ENCODE results near the gene TMEM151B. TPM values are rescaled to one million over a fixed set of nuclear protein-coding genes. Genes with fewer than 3 reads are reported as not detected.

TMEM151B gene
- total RNA-seq, 4 donors from 2014 or later = 0.11 TPM; not detected in 3

DNA sequence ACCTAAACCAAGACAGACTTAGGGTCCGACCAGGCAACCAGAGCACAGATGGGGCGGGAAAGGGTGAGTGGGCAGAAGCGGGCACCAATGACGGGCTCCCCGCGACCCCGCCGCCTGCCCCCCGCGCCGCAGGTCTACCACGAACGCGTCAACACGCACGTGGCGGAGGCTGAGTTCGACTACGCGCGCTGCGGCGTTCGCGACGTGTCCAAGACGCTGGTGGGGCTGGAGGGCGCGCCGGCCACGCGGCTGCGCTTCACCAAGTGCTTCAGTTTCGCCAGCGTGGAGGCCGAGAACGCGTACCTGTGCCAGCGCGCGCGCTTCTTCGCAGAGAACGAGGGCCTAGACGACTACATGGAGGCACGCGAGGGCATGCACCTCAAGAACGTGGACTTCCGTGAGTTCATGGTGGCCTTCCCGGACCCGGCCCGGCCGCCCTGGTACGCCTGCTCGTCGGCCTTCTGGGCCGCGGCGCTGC lies 5.1 kb downstream of the TMEM151B start:
- no peak for TF ChIP-seq POLR2A (IDR thresholded peaks at IDR 0.05)
- TF ChIP-seq, protein P1, sequence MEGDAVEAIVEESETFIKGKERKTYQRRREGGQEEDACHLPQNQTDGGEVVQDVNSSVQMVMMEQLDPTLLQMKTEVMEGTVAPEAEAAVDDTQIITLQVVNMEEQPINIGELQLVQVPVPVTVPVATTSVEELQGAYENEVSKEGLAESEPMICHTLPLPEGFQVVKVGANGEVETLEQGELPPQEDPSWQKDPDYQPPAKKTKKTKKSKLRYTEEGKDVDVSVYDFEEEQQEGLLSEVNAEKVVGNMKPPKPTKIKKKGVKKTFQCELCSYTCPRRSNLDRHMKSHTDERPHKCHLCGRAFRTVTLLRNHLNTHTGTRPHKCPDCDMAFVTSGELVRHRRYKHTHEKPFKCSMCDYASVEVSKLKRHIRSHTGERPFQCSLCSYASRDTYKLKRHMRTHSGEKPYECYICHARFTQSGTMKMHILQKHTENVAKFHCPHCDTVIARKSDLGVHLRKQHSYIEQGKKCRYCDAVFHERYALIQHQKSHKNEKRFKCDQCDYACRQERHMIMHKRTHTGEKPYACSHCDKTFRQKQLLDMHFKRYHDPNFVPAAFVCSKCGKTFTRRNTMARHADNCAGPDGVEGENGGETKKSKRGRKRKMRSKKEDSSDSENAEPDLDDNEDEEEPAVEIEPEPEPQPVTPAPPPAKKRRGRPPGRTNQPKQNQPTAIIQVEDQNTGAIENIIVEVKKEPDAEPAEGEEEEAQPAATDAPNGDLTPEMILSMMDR (IDR thresholded peaks at IDR 0.05 in 4 of 5, conservative IDR thresholded peaks at IDR 0.05 in 1 of 5) = no peak
- ATAC-seq (no peak), DNase-seq (no peak)
- intact Hi-C loops (cut with DNase I; ENCODE audit: low total_unique reads) (no loop called here), in situ Hi-C loops (cut with MboI; ENCODE audit: low sequenced_read_pairs in 4 of 4) (no loop called here)
- no peaks in the 10 kb centered on the region for H3K4me1 ChIP-seq
- H3K36me3 ChIP-seq = no peaks in the 10 kb centered on the region
- H3K27ac ChIP-seq = no peak overlapping the region
- H3K27me3 ChIP-seq = peaks cover 22 to 32% (median 24%) of the 10 kb centered on the region in 3 donors
- no peaks in the 10 kb centered on the region for H3K9me3 ChIP-seq
- H3K4me3 ChIP-seq = peak overlapping the region in 2 of 4 donors; percentile 45 to 49

DNA sequence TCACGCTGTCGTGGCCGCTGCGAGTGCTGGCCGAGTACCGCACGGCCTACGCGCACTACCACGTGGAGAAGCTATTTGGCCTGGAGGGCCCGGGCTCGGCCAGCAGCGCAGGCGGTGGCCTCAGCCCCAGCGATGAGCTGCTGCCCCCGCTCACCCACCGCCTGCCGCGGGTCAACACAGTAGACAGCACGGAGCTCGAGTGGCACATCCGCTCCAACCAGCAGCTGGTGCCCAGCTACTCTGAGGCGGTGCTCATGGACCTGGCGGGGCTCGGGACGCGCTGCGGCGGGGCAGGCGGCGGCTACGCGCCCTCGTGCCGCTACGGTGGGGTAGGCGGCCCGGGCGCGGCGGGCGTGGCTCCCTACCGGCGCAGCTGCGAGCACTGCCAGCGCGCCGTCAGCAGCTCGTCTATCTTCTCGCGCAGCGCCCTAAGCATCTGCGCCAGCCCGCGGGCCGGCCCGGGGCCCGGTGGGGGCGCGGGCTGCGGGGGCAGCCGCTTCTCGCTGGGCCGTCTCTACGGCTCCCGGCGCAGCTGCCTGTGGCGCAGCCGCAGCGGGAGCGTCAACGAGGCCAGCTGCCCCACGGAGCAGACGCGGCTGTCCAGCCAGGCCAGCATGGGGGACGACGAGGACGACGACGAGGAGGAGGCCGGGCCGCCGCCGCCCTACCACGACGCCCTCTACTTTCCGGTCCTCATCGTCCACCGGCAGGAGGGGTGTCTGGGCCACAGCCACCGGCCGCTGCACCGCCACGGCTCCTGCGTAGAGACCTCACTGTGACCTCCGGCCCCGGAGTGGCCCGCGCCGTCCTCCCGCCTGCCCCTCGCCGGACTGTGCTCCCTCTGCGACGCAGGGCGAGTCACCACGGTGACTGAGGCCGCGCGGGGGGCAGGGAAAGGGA lies 5.7 kb downstream of the TMEM151B start:
- Histone ChIP-seq H3K4me3 (peak overlapping the region; percentile 8 to 49 (median 30)), H3K36me3 (no peaks in the 10 kb centered on the region), H3K27me3 (peaks cover 20 to 30% (median 21%) of the 10 kb centered on the region in 3 donors), H3K4me1 (no peaks in the 10 kb centered on the region), H3K9me3 (no peaks in the 10 kb centered on the region), H3K27ac (no peak overlapping the region)
- in situ Hi-C loops (cut with MboI; ENCODE audit: low sequenced_read_pairs in 4 of 4) = no loop called here
- TF ChIP-seq, protein P1 (IDR thresholded peaks at IDR 0.05 in 4 of 5, conservative IDR thresholded peaks at IDR 0.05 in 1 of 5) = no peak
- no peak for DNase-seq
- ATAC-seq = peak; percentile 37 to 46
- intact Hi-C loops (cut with DNase I; ENCODE audit: low total_unique reads) = no loop called here

DNA sequence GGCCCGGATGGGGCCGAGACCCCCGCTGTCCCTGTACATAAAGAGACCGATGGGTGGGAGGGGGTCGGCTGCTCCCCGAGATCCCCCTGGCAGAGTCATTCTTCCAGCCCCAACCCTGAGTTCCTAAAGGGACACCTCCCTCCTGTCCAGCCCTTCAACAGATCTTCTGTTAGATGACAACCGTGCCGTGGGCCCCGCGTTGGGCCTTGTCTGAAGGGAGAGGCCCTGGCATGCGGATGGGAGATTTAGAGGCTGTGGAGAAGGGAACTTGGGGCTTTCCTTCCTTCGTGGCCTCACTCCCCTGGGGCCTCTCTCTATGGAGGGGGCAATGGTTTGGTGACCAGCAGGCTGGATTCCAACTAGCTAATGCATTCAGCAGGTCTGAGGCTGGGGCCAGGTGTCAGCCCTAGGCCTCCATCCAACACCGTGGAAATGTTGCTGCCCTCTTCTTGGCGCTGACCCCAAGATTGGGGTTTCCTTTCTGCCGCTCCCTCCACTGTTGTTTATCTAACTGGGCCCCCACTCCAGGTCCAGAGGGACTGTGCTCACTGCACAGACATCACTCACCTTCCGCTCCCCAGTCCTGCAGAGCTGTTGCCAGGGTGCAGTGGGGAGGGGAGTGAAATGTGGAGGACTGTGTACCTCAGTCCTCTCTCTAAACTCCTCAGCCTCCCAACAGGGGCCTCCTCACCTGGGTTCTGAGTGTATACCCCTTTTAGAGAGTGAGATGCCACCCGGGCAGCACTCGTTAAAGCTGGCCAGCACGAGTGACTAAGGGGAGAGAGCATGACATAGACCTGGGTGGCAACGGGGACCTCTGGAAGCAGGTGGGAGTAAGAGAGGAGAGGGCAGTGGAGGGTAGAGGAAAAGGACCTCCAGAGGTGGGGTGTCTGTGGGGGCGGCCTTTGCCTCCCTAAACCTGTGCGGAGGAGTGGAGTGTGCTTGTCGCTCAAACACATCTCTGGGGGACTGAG lies 6.7 kb downstream of the TMEM151B start:
- no peak overlapping the region for H3K27ac ChIP-seq
- TF ChIP-seq, protein P1 (IDR thresholded peaks at IDR 0.05 in 4 of 5, conservative IDR thresholded peaks at IDR 0.05 in 1 of 5) = no peak
- no peak for TF ChIP-seq POLR2A (IDR thresholded peaks at IDR 0.05)
- peaks cover 12 to 26% (median 12%) of the 10 kb centered on the region in 3 donors for H3K27me3 ChIP-seq
- in situ Hi-C loops (cut with MboI; ENCODE audit: low sequenced_read_pairs in 4 of 4) = no loop called here
- no peaks in the 10 kb centered on the region for H3K4me1 ChIP-seq
- DNase-seq = no peak
- ATAC-seq = no peak
- H3K9me3 ChIP-seq = no peaks in the 10 kb centered on the region
- H3K4me3 ChIP-seq = peak overlapping the region in 1 of 4 donors; percentile 49
- no peaks in the 10 kb centered on the region for H3K36me3 ChIP-seq
- intact Hi-C loops (cut with DNase I; ENCODE audit: low total_unique reads) = no loop called here

DNA sequence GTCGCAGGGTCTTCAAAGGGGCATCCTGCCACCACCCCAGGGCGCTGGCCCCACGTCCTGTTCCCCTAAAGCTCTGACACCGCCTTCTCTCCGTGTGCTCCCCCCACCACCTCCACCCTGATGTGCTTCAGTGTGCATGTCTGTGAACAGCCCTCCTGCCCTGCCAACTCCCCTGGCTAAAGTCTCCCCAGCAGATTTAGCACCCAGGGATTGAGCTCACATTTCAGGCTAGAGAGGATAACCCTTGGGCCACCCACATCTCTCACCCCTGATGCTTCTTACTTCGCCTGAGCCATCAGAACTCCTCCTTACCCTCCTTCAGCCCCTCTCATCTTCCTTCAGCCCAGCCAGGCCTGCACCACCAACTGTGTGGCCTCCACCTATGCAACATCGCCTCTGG lies 7.5 kb downstream of the TMEM151B start:
- intact Hi-C loops (cut with DNase I; ENCODE audit: low total_unique reads) (no loop called here), in situ Hi-C loops (cut with MboI; ENCODE audit: low sequenced_read_pairs in 4 of 4) (no loop called here)
- DNase-seq = no peak

More for the DNA sequence above, 7.5 kb downstream of the TMEM151B start:
- no peak for TF ChIP-seq POLR2A (IDR thresholded peaks at IDR 0.05)
- TF ChIP-seq, protein P1 (IDR thresholded peaks at IDR 0.05 in 4 of 5, conservative IDR thresholded peaks at IDR 0.05 in 1 of 5) = no peak
- H3K4me3 ChIP-seq = no peak overlapping the region
- peaks cover 7 to 26% (median 10%) of the 10 kb centered on the region in 3 donors for H3K27me3 ChIP-seq
- H3K27ac ChIP-seq = no peak overlapping the region
- H3K36me3 ChIP-seq = no peaks in the 10 kb centered on the region
- H3K4me1 ChIP-seq = no peaks in the 10 kb centered on the region
- no peak for ATAC-seq
- no peaks in the 10 kb centered on the region for H3K9me3 ChIP-seq
